Spleen (tissue), 7 donors: ENCODE measurements around the gene DOCK2.

ENCODE experiments used
- CTCF ChIP-seq, 11 experiments: fragments of 200-600 bp in 7 of 11; fragments of 450-650 bp in 4 of 11; sonication (generic) in 4 of 11; IDR thresholded peaks in 8 of 11; conservative IDR thresholded peaks in 3 of 11; 1 replicate in 7 of 11; 2 replicates in 4 of 11; pipeline versions ENCODE4 v1.4.0 to v1.8.0; 2016 to 2021; ENCODE audit warnings: antibody characterized with exemption in 11 of 11, inconsistent platforms in 4 of 11, mild to moderate bottlenecking in 1 of 11
- POLR2A ChIP-seq, 3 donors: fragments of 450-650 bp; IDR thresholded peaks; one replicate each; pipeline ENCODE4 v1.5.1; 2017; ENCODE audit warnings: antibody characterized with exemption in 3 of 3, mild to moderate bottlenecking in 1 of 3
- donor health status: DM: no; HTN: no; CAD: no; lungs with moderate emphysema.
- donor health status: DM: no; HTN: no; CAD: no.
- donor health status: DM: no; HTN: no; CAD: no.

- TF ChIP-seq CTCF (IDR thresholded peaks at IDR 0.05 in 8 of 11, conservative IDR thresholded peaks at IDR 0.05 in 3 of 11) (no peak), POLR2A (IDR thresholded peaks at IDR 0.05) (no peak)
Observed at GRCh38 chr5:170020423-170020822, 383.3 kb downstream of the DOCK2 start.
